Uterus (tissue), 4 donors: ENCODE data around the gene TMEM37. TPM values are rescaled to one million over a fixed set of nuclear protein-coding genes. Genes with fewer than 3 reads are reported as not detected.

Experiments used
- DNase-seq, 2 donors: peaks; one replicate each; pipeline ENCODE4 v3.0.0-alpha.2; 2019 to 2020
- H3K27ac ChIP-seq, 2 donors: fragments of 200-600 bp; sonication (generic); 1 replicate in 1 of 2; 2 replicates in 1 of 2; pipeline ENCODE4 v1.5.1; 2016 to 2018
- H3K27me3 ChIP-seq, 2 donors: fragments of 200-600 bp; sonication (generic); one replicate each; pipeline ENCODE4 v1.5.1; 2018 to 2019; ENCODE audit warnings: control low read depth in 1 of 2
- H3K36me3 ChIP-seq, 2 donors: fragments of 200-600 bp; sonication (generic); one replicate each; pipeline ENCODE4 v1.5.1; 2019; ENCODE audit warnings: control low read depth in 1 of 2
- H3K4me1 ChIP-seq, 2 donors: fragments of 200-600 bp; sonication (generic); one replicate each; pipeline ENCODE4 v1.5.1; 2018 to 2019; ENCODE audit warnings: control low read depth in 1 of 2
- H3K4me3 ChIP-seq, 2 donors: fragments of 200-600 bp; sonication (generic); 1 replicate in 1 of 2; 2 replicates in 1 of 2; pipeline ENCODE4 v1.5.1; 2018 to 2019; ENCODE audit warnings: mild to moderate bottlenecking in 1 of 2
- H3K9me3 ChIP-seq, 2 donors: fragments of 200-600 bp; sonication (generic); one replicate each; pipeline ENCODE4 v1.5.1; 2019; ENCODE audit warnings: control low read depth in 1 of 2
- CTCF ChIP-seq, 4 experiments: fragments of 200-600 bp in 2 of 4; fragments of 450-650 bp in 2 of 4; sonication (generic) in 2 of 4; IDR thresholded peaks; one replicate each; pipeline ENCODE4 v1.5.1; 2016 to 2019; ENCODE audit warnings: antibody characterized with exemption in 4 of 4, mild to moderate bottlenecking in 2 of 4, moderate library complexity in 1 of 4
- POLR2A ChIP-seq, 2 donors: fragments of 450-650 bp; IDR thresholded peaks; one replicate each; pipeline ENCODE4 v1.6.1; 2016; ENCODE audit warnings: antibody characterized with exemption in 2 of 2, mild to moderate bottlenecking in 1 of 2, moderate library complexity in 1 of 2
- intact Hi-C: fragments of 100-400 bp; cut with DNase I; formaldehyde crosslinking; loops from one replicate; pipeline ENCODE4 v1.15.1; 2023; ENCODE audit warnings: low total_unique reads
- total RNA-seq, 4 donors: library from RNA; depleted of rRNA in 3 of 4; stranded (reverse); fragments of >200 nt in 3 of 4; gene quantifications; one replicate each; pipeline versions ENCODE4 v1.1.0 to v1.2.4, GENCODE V29; 2014 to 2023
- donor health status: DM: yes; HTN: yes; CAD: no.

Gene TMEM37
- total RNA-seq, 4 donors from 2014 or later = 1.2 to 5.4 (median 3.7) TPM; not detected in 1

- H3K27ac ChIP-seq = no peak overlapping the region
- no peaks in the 10 kb centered on the region for H3K4me1 ChIP-seq
- no peaks in the 10 kb centered on the region for H3K36me3 ChIP-seq
- H3K27me3 ChIP-seq = no peaks in the 10 kb centered on the region
- H3K4me3 ChIP-seq = no peak overlapping the region
- H3K9me3 ChIP-seq = no peaks in the 10 kb centered on the region
- DNase-seq = no peak
- intact Hi-C loops = no loop called here
- TF ChIP-seq POLR2A (IDR thresholded peaks at IDR 0.05) (no peak), CTCF (IDR thresholded peaks at IDR 0.05) (no peak)
Measured at GRCh38 chr2:119446037-119446436, 14.4 kb downstream of the TMEM37 start.

GRCh38 chr2:119448427-119449141, 16.9 kb downstream of the TMEM37 start:
- DNase-seq = no peak
- Histone ChIP-seq H3K4me3 (no peak overlapping the region), H3K27ac (no peak overlapping the region), H3K27me3 (no peaks in the 10 kb centered on the region), H3K9me3 (no peaks in the 10 kb centered on the region), H3K4me1 (no peaks in the 10 kb centered on the region), H3K36me3 (no peaks in the 10 kb centered on the region)
- TF ChIP-seq POLR2A (IDR thresholded peaks at IDR 0.05) (no peak), CTCF (IDR thresholded peaks at IDR 0.05) (no peak)
- intact Hi-C loops = no loop called here

- Histone ChIP-seq H3K27me3 (no peaks in the 10 kb centered on the region), H3K36me3 (no peaks in the 10 kb centered on the region), H3K27ac (no peak overlapping the region), H3K4me1 (no peaks in the 10 kb centered on the region), H3K9me3 (no peaks in the 10 kb centered on the region), H3K4me3 (no peak overlapping the region)
- DNase-seq = no peak
- intact Hi-C loops = no loop called here
- no peak for TF ChIP-seq POLR2A (IDR thresholded peaks at IDR 0.05)
Measured at GRCh38 chr2:119449521-119449920, 17.9 kb downstream of the TMEM37 start.

- no peak for DNase-seq
- intact Hi-C loops = no loop called here
- Histone ChIP-seq H3K9me3 (no peaks in the 10 kb centered on the region), H3K27me3 (no peaks in the 10 kb centered on the region), H3K27ac (no peak overlapping the region), H3K4me1 (no peaks in the 10 kb centered on the region), H3K36me3 (no peaks in the 10 kb centered on the region), H3K4me3 (no peak overlapping the region)
- TF ChIP-seq CTCF (IDR thresholded peaks at IDR 0.05) (no peak), POLR2A (IDR thresholded peaks at IDR 0.05) (no peak)
Measured at GRCh38 chr2:119451336-119452050, 19.8 kb downstream of the TMEM37 start.

- intact Hi-C loops = no loop called here
- Histone ChIP-seq H3K27ac (no peak overlapping the region), H3K27me3 (no peaks in the 10 kb centered on the region), H3K9me3 (no peaks in the 10 kb centered on the region), H3K36me3 (no peaks in the 10 kb centered on the region), H3K4me3 (no peak overlapping the region), H3K4me1 (no peaks in the 10 kb centered on the region)
- no peak for DNase-seq
- TF ChIP-seq CTCF (IDR thresholded peaks at IDR 0.05) (no peak), POLR2A (IDR thresholded peaks at IDR 0.05) (no peak)
Measured at GRCh38 chr2:119453972-119454593, 22.4 kb downstream of the TMEM37 start.
